ENCODE results near the gene SLC12A4. TPM values are rescaled to one million over a fixed set of nuclear protein-coding genes. Genes with fewer than 3 reads are reported as not detected.

Gene SLC12A4
- total RNA-seq, 1 donor = 79.3 TPM

GRCh38 chr16:67963292-67963661, 5.2 kb downstream of the SLC12A4 start:
- Histone ChIP-seq H3K4me3 (ENCODE audit: insufficient read depth, low read length) (no peak overlapping the region), H4K20me1 (ENCODE audit: insufficient read depth, low read length) (peaks cover 85% of the 10 kb centered on the region), H3K36me3 (ENCODE audit: insufficient read depth, low read length) (peaks cover 62% of the 10 kb centered on the region), H3K9me3 (ENCODE audit: low read depth, low read length) (no peaks in the 10 kb centered on the region), H3K27me3 (ENCODE audit: insufficient read depth, low read length) (no peaks in the 10 kb centered on the region), H3K27ac (ENCODE audit: low read depth, low read length) (no peak overlapping the region), H2AFZ (ENCODE audit: low read length) (no peak overlapping the region), H3K4me1 (ENCODE audit: insufficient read depth, low read length) (peaks cover 47% of the 10 kb centered on the region), H3K79me2 (ENCODE audit: insufficient read depth, low read length) (peaks cover 100% of the 10 kb centered on the region), H3K4me2 (ENCODE audit: insufficient read depth, low read length) (no peak overlapping the region)
- no peak for TF ChIP-seq CTCF (IDR thresholded peaks at IDR 0.05; ENCODE audit: extremely low read depth, low read depth, low read length)
- peak; percentile 82 for DNase-seq (ENCODE audit: insufficient read length, low spot score, missing footprints)

GRCh38 chr16:67962135-67962534, 6.3 kb downstream of the SLC12A4 start:
- no peak for TF ChIP-seq CTCF (IDR thresholded peaks at IDR 0.05; ENCODE audit: extremely low read depth, low read depth, low read length)
- H3K4me1 ChIP-seq (ENCODE audit: insufficient read depth, low read length) = peaks cover 42% of the 10 kb centered on the region
- peaks cover 98% of the 10 kb centered on the region for H3K79me2 ChIP-seq (ENCODE audit: insufficient read depth, low read length)
- no peak overlapping the region for H2AFZ ChIP-seq (ENCODE audit: low read length)
- H3K4me2 ChIP-seq (ENCODE audit: insufficient read depth, low read length) = no peak overlapping the region
- H3K27ac ChIP-seq (ENCODE audit: low read depth, low read length) = no peak overlapping the region
- H3K36me3 ChIP-seq (ENCODE audit: insufficient read depth, low read length) = peaks cover 73% of the 10 kb centered on the region
- no peaks in the 10 kb centered on the region for H3K9me3 ChIP-seq (ENCODE audit: low read depth, low read length)
- no peak overlapping the region for H3K4me3 ChIP-seq (ENCODE audit: insufficient read depth, low read length)
- H4K20me1 ChIP-seq (ENCODE audit: insufficient read depth, low read length) = peaks cover 83% of the 10 kb centered on the region
- no peak for DNase-seq (ENCODE audit: insufficient read length, low spot score, missing footprints)
- no peaks in the 10 kb centered on the region for H3K27me3 ChIP-seq (ENCODE audit: insufficient read depth, low read length)

- Histone ChIP-seq H3K4me3 (ENCODE audit: insufficient read depth, low read length) (no peak overlapping the region), H4K20me1 (ENCODE audit: insufficient read depth, low read length) (peaks cover 77% of the 10 kb centered on the region), H3K9me3 (ENCODE audit: low read depth, low read length) (no peaks in the 10 kb centered on the region), H3K27me3 (ENCODE audit: insufficient read depth, low read length) (no peaks in the 10 kb centered on the region), H3K27ac (ENCODE audit: low read depth, low read length) (no peak overlapping the region), H3K4me1 (ENCODE audit: insufficient read depth, low read length) (peaks cover 36% of the 10 kb centered on the region), H3K4me2 (ENCODE audit: insufficient read depth, low read length) (no peak overlapping the region), H2AFZ (ENCODE audit: low read length) (no peak overlapping the region), H3K79me2 (ENCODE audit: insufficient read depth, low read length) (peaks cover 92% of the 10 kb centered on the region), H3K36me3 (ENCODE audit: insufficient read depth, low read length) (peaks cover 77% of the 10 kb centered on the region)
- DNase-seq (ENCODE audit: insufficient read length, low spot score, missing footprints) = no peak
- TF ChIP-seq CTCF (IDR thresholded peaks at IDR 0.05; ENCODE audit: extremely low read depth, low read depth, low read length) = no peak
Observed at GRCh38 chr16:67961551-67961957, 6.9 kb downstream of the SLC12A4 start.

GRCh38 chr16:67959536-67960329, 8.7 kb downstream of the SLC12A4 start:
- Histone ChIP-seq H2AFZ (ENCODE audit: low read length) (no peak overlapping the region), H3K4me2 (ENCODE audit: insufficient read depth, low read length) (peak overlapping the region; percentile 15), H3K36me3 (ENCODE audit: insufficient read depth, low read length) (peaks cover 88% of the 10 kb centered on the region), H3K4me3 (ENCODE audit: insufficient read depth, low read length) (no peak overlapping the region), H4K20me1 (ENCODE audit: insufficient read depth, low read length) (peaks cover 62% of the 10 kb centered on the region), H3K4me1 (ENCODE audit: insufficient read depth, low read length) (peaks cover 22% of the 10 kb centered on the region), H3K27ac (ENCODE audit: low read depth, low read length) (peak overlapping the region; percentile 76), H3K27me3 (ENCODE audit: insufficient read depth, low read length) (no peaks in the 10 kb centered on the region), H3K9me3 (ENCODE audit: low read depth, low read length) (no peaks in the 10 kb centered on the region), H3K79me2 (ENCODE audit: insufficient read depth, low read length) (peaks cover 81% of the 10 kb centered on the region)
- no peak for TF ChIP-seq CTCF (IDR thresholded peaks at IDR 0.05; ENCODE audit: extremely low read depth, low read depth, low read length)
- peak; percentile 99 for DNase-seq (ENCODE audit: insufficient read length, low spot score, missing footprints)

All from osteoblast (primary cell).